ENCODE measurements around the gene TMEM250.

Gene TMEM250

DNA sequence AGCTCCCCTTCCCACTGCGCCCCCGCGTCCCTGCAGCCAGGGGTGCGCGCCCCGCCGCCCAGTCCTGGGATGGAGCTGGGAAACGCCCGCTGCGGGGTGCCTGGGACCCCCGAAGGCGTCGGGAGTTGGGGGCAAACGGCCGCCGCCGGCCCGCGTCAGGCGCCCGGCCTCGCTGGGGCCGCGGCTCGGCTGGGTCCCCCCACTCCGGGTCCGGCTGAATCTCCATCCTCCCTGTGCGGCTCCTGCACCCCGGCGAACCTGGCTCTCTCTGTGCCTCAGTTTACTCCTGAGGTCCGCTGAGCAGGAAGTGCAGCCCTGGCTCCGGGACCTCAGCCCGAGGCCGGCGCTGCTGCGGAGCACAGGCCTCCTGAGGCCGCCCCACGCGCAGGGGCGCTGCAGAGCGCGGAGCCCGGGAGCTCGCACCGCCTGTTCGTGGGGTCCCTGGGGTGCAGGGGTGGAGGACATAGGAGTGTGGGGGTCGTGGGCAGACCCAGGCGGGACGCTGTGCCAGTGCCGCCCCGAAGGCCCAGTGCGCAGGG, 13.9 kb upstream of the TMEM250 start:
- no peak for DNase-seq (ENCODE audit: low read depth in 2 of 2)

DNA sequence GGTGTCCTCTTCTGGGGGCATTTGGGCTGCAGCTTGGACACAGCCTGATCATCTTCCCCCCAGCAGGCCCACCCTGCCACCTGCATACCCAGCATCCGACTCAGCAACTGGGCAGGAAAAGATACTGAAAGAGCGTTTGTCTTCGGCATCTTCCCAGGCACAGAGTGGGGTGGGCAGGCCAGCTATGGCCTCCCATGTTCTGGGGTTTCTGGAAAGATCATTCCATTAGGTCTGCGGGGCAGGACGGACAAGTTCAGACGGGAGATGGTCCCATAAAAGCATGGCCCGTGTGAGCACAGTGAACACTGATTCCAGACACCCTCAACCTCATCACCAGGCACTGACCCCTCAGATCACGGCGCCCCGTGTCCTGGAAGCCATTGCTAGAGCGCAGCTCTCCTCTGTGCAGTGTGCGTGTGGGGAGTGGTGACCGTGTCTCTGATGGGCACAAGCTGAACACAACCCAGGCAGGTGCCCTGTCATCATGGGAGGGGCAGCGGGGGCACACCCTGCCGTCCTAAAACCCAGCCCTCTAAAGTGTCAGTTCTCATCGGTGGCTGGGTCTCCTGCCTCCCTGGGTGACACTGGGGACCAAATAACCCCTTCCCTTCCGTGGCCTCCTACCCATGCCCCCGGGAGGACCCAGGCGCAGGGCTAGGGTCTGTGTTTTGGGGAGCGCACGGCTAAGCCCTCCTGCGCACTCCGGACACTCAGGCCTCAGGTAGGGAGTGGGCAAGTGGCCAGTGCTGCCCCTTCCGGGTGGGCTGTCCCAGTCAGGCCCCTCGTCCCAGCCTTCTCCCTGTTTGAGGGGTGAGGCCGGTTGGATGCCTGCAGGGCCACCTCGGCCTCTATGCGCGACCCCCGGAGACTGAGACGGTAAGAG, 13.2 kb upstream of the TMEM250 start:
- DNase-seq (ENCODE audit: low read depth in 2 of 2): no peak

DNA sequence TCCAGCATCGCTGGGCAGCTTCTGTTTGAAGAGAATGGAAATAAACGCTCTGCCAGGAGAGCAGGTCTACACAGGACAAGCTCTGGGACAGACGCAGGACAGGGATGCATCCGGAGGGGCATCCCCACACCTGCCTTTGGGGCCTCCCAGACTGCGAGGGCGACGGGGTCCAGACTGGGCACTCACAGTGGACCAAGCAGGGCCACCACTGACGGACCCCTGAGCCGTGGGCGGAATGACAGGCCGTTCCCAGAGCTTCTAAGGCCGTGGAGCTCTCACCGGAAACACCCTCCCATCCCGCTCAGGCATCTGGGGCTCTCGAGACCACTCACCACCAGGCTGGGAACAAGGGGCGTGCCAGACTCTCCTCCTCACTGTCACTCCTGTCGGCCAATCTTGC, 10.5 kb upstream of the TMEM250 start:
- DNase-seq (ENCODE audit: low read depth in 2 of 2): no peak

DNA sequence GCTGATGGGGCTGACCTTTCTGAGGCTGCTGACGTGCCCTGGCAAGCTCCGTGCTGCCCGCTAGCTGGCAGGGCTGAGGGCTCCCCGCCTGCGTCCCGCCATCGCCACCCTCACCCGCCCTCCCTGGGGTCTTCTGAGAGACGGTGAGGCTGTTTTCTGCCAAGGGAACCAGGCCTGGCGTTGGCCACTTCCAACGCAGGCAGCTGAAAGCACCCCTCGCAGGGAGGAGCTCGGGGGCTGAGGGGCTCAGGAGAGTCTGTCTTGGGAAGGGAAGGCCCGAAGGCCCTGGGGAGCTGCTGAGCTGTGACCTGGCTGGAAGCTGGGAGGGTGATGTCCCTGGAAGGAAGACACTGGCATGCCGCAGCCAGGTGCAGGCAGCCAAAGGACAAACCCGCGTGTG, 9.8 kb upstream of the TMEM250 start:
- no peak for DNase-seq (ENCODE audit: low read depth in 2 of 2)

DNA sequence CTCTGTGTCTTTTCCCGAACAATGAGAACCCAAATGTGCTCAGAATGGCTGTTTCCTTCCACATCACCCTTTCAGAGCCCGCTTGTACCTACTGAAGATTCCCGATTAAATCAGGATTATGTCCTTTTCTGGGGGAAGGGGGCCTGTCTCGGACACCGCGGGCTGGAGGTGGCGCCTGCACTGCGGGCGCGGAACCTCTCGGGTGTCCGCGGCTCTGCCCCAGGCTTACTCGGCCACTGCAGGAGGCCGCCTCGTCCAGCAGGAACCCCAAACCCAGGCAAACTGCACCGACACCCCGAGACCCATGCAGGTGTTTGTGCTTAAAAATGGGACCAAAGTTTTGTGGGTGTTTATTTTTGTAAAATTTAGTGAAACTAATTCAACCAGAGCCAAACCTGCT, 8.6 kb upstream of the TMEM250 start:
- DNase-seq (ENCODE audit: low read depth in 2 of 2): no peak

DNA sequence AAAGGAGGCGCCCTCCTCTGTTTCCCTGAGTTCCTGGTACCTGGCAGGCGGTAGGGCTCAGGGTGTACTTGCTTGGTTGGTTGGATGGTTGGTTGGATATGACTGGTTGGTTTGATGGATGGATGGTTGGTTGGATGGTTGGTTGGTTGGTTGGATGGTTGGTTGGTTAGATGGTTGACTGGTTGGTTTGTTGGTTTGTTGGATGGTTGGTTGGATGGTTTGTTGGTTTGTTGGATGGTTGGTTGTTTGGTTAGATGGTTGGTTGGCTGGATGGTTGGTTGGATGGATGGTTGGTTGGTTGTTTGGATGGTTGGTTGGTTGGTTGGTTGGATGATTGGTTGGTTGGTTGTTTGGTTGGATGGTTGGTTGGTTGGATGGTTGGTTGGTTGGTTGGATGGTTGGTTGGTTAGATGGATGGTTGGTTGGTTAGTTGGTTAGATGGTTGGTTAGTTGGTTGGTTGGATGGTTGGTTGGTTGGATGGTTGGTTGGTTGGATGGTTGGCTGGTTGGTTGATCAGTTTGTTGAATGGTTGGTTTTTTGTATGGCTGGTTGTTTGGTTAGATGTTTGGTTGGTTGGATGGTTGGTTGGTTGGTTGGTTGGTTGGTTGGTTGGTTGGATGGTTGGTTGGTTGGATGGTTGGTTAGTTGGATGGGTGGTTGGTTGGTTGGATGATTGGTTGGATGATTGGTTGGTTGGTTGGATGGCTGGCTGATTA, 6.5 kb upstream of the TMEM250 start:
- DNase-seq (ENCODE audit: low read depth in 2 of 2): no peak

DNA sequence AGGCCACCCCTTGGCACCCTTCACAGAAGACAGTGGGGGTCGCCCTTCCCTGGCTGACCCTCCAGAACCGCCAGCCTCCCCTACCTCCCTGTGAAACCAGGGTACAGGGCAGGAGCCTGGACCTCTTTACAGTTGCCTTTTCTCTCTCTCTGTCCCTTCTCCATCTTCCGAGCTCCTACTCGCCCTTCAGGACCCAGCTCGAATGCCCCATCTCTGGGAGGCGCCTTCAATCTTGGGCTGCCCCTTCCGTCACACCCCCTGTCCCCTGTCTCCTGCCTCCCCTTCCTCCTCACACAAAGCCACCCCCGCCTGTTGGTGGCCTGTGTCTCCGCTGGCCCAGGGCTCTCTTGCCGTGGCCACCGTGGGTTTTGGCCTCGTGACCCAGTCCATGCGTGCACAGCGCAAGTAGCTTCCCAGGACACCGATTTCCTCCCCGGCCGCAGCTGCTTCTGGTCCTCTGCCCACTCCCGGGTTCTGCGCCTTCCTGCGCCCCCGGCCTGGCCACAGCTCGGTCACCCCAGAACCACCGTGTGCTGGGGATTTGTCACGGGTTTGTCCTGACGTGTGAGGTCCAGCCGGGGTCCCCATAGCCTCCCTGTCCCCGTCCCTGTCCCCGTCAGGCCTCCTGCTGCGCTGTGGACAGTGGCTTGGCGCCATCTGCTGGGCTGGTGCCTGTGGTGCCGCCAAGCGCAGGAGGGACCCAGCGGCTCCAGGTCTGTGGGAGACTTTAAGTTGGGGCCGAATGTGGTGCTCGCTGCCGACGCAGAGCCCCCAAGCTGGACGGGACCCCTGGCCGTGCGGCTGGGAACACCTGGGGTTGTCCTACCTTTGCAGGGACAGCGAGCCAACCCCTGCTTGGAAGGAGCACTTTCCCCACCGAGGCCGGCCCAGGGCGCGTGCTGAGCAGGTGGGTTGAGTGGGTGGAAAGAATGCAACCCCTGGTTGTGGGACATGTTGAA, 4.0 kb upstream of the TMEM250 start:
- DNase-seq (ENCODE audit: low read depth in 2 of 2): peak; percentile 70 to 71

DNA sequence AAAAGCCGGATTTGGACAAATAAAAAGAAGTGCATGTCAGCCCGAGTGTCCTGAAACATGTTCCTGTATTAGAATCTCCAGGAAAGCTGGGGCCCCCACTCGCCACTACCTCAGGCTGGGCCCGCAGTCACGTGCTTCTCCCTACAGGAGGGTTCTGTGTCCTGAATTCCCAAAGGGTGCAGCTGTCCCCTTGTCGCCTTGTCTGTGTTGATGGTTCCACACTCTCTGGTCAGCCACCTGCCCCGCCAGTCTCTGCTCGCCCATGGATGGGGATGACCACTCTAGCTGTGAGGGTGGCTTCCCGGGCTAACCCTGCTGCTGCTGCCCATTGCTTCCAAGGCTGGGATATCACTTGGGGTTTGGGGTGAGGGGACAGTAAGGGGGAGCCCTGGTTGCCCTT, 3.1 kb upstream of the TMEM250 start:
- DNase-seq (ENCODE audit: low read depth in 2 of 2): no peak

DNA sequence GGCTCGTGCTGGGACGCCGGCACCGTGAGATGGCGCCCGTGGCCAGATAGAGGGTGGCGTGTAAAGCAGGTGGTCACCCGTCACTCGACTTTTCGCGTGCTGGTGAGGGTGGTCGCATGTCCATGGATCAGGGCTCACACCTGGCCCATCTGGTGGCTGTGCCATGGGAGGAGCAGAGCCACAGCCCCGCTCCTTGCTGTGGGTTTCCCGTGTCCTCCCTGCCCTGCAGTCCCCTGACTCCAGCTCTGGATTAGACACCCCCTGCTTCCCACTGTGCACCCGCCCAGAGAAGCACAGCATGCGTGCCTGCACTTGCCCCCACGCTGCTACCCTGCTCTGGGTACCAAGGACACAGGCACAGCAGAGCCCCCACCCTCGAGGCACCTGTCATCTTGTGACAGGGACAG, 1.8 kb upstream of the TMEM250 start:
- DNase-seq (ENCODE audit: low read depth in 2 of 2): no peak

DNA sequence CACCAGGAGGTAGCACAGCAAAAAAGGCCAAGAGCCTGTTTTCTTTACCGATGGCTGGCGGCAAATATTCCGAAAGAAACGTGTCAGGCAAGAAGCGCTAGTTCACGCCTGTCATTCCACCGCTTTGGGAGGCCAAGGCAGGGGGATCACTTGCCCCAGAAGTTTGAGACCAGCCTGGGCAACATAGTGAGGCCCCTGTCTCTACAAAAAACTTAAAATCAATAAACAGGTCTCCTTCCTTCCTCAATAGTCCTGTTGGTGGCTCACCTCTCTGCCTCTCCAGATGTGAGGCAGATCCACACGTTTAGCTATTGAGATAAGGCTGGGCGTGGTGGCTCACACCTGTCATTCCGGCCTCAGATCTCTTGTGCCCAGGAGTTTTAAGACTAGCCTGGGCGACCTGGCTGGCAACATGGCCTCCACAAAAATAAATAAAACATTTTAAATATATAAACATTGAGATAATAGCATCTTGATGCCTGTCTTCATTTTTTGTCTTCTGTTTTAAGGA, 1.3 kb upstream of the TMEM250 start:
- DNase-seq (ENCODE audit: low read depth in 2 of 2): no peak

DNA sequence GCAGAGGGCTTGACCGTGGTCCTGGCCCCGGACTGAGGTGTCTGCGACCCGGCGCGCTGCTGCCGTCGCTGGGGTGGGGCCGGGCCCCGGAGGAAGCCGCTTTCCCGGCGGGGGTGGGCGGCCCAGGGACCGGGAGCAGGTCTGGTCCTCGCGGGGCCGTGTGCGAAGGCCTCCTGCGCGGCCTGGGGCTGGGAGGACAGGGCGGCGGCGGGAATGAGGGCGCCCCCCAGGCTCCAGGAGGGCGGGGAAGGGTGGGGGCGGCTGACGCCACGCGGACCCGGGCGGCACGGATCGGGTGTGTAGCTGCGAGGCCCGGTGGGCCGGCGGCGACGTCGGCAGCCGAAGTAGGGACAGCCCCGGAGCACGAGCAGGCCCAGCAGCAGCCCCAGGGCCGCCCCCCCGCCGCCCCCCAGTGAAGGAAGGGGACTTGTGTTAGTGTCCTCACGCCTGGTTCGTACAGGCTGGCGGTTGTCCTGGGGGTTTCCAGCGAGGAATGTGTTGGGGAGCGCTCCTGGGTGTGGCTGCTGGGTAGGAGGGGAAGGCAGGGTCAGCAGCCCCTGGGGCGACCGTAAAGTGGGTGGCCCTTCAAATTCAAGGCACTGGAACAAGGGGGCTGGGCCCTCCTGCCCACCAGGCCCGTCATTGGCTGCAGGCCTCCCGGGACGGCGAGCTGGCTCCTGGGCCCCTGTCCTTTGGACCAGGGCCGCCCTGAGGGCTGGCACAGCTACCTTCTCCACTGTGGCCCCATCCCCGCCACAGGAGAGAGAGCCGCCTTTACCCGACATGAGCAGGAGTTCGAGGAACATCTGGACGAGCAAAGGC, 597 bp upstream of the TMEM250 start:
- DNase-seq (ENCODE audit: low read depth in 2 of 2): no peak

DNA sequence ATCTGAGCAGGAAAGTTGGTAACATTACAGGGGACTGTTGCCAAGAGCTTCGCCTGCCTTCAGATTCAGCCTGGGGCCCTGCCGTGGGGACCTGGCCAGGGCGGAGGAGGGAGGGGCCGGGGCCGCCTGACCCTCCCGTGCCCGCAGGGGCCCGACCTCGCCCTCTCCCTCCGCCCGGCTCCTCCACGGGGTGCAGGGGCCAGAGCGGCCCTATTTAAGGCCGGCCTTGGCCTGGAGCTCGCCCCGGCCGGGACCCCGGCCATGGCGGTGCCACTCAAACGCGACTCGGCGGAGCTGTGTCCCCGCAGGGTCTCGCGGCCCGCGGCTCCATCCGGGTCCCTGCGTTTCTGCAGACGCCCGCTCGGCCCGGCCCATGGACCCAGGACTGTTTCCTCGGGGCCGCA, 757 bp downstream of the TMEM250 start:
- no peak for DNase-seq (ENCODE audit: low read depth in 2 of 2)

DNA sequence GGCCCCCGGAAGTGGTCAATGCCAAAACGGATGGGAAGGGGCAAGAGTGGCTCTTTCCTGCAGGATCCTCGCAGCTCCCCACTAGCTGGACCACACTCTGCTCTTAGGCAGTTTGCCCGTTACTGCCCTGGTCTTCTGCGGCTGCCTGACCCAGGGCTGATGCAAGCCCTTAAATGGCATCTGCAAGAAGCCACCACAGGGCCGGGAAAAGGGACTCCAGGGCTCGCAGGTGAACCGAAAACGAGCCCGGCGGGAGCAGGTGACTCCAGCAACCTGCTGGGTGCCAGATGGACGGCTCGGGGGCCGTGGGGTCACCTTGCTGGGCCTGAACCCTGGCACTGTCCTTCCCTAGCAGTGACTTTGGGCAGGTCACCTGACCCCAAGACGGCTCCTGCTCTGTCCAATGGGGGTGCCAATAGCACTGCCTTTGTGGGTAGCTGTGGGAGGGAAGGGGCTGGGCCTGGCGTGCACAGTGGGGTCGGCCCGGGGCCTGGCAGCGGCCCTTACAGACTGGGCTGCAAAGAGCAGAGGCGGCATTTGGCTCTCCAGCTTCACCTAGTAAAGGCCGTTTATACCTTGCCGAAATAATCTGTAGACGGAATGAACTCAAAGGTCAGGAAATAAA, 1.3 kb downstream of the TMEM250 start:
- no peak for DNase-seq (ENCODE audit: low read depth in 2 of 2)

DNA sequence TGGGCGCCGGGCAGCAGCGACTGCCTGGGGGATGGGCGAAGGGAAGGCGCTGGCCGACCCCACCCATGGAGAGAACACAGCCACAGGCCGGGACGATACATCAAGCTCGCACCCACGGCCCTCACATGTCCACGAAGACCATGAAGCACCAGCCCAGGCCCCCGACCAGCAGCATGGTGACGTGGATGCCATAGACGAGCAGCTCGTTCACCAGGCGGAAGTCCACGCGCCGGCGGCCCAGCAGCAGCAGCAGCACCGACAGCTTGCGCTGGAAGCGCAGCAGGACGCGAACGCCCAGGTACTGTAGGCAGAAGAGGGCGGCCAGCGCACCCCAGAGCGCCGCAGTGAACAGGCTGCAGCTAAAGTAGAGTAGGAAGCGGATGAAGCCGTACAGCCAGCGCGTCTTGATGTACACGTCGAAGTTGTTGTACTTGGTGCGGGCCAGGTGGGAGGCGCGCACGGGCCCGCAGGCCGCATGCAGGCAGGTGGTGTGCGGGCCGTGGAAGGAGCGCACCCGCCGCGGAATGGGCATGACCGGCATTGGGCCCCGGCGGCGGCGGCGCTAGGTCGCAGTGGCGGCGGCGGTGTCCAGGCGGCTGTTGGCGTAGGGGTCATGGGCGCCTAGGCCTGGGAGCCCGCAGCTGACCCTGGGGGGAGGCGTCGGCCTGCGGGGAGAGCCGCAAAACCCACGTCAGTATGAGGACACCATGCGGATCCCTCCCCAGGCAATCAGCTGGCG, 2.1 kb downstream of the TMEM250 start:
- DNase-seq (ENCODE audit: low read depth in 2 of 2): no peak

DNA sequence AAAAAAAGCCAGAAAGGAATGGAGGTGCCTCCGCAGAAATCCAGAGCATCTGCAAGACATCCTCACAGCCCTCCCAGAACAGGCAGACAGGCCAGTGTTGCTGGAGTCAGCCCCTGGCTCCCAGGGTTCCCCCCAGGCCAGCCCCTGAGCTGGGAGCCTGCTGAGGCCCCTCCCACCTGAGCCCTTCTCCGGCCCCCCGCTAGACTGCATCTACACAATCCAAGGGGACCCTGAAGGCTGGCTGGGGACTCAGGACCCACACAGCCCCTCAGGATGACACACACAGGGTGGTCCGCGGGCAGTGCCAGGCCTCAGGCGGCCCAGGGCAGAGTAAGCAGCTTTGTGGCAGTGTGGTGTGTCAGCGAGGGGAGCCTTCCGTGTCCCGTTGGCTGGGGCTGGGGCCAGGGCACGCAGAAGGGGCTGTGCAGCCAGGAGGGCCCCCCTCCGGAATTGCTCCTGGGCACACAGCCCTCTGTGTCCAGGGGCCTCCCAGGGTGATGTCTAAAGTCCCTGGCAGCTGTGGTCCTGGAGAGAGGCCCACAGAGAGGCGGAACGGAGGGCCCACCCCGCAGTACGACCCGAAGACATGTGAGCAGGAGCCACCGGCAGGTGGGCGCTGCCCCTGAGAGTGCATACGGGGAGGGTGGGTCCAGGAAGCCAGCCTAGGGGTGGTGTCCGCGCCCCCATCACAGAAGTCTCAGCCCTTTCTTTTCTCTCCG, 2.9 kb downstream of the TMEM250 start:
- no peak for DNase-seq (ENCODE audit: low read depth in 2 of 2)

DNA sequence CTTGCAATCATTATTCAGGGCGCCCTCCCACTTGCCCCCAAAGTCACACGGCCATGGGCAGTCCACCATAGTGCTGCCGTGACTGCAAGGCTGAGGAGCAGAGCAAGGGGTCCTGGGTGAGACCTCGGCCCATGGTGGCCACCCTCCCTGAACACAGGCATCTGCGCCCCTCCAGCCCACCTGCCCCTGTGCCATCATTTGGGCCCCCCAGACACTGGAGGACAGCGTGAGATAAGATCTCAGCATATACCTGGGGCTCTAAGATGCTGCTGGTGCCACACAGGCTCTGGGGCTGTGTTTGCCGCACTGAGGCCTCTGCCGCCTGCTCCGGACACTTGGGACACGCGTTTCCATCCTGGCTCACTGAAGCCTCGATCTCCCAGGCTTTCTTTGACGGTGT, 3.5 kb downstream of the TMEM250 start:
- DNase-seq (ENCODE audit: low read depth in 2 of 2): no peak

DNA sequence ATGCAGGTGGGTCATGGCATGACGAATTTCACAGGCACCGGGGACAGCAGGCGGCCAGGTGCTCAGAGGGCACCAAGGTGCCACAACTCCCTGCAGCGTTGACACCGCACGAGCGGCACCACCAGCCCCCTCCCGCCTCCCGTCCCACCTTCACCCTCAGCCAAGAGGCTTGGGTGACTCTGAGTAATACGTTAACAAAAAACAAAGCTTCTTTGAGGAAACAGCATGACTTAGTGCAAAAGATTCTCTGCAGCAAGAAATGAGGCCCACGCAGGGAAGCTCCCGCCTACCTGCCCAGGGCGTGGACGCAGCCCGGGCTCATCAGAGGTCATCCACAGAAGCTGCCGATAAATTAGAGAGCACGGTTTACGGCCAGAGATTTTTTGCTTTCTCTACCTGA, 4.1 kb downstream of the TMEM250 start:
- no peak for DNase-seq (ENCODE audit: low read depth in 2 of 2)

DNA sequence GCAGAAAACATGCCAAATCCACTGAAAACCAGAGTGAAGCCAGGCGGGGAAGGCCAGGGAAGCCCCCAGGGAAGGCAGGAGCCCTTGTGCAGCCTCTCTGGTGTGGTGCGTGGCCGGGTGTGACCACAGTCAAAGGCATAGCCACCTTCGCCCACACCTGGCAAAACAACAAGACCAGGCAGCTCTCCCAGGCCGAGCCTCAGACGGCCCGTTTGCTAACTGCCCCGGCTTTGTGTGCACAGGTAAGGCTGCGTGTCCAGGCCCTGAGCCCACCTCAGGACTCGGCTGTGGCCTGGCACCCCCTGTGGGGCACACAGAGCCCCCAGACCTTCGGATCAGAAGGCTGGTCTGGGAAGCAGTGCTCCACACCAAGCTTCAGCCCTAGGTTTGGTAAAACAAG, 6.1 kb downstream of the TMEM250 start:
- DNase-seq (ENCODE audit: low read depth in 2 of 2): no peak

DNA sequence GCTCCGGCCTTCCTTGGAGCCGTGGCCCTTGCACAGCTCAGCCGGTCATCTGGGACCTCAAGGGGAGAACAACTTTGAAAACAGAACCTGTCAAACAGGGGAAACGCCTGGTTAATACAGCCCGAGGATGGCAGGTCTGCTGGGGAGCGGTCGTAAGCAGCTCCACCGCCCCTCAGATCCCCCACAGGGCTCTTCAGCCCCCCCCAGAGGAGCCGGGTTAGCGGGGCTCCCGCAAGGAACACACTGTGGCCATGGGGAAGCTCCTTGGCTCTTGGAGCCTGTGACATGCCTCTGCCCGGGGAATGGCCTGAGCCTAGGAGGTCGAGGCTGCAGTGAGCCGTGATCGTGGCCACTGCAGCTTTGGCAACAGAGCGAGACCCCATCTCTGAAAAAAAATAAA, 6.8 kb downstream of the TMEM250 start:
- DNase-seq (ENCODE audit: low read depth in 2 of 2): no peak
